Measurements from ENCODE around the gene MYOM3.

MYOM3 gene

DNA sequence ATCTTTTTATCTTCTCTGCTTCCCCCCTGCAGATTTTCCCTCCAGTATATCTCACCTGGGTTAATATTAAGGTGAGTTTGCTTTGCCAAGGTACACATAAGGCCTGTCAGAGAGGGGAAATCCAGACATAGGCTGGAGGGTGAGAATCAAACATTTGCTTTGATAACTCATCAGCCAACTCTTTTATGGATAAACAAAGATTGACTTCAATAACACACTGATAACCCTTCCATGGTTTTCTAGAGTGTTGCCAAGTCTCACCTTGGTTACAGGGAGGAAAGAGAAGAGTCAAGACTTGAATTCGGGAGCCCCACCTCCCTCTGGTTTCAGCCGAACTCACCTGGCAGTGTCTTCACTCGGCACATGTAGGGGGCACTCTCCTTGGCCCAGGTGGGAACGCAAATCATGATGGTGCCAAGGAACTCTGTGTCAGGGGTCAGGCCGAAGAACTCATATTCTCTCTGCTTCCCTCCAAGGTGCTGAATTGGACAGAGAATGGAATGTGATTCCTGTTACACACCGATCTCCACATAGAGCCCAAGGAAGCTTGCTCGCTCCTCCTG, 15.9 kb upstream of the MYOM3 start:
- DNase-seq (ENCODE audit: low read depth, low spot score): no peak
- TF ChIP-seq CTCF (IDR thresholded peaks at IDR 0.05; ENCODE audit: low read depth, low read length): no peak
- in situ Hi-C loops (cut with HindIII; ENCODE audit: low sequenced_read_pairs): no loop called here

GRCh38 chr1:24127134-24127800, 15.3 kb upstream of the MYOM3 start:
- in situ Hi-C loops (cut with HindIII; ENCODE audit: low sequenced_read_pairs): no loop called here
- H3K4me3 ChIP-seq (ENCODE audit: low read depth, low read length): no peak overlapping the region
- no peak for DNase-seq (ENCODE audit: low read depth, low spot score)
- no peak for TF ChIP-seq CTCF (IDR thresholded peaks at IDR 0.05; ENCODE audit: low read depth, low read length)

More for the DNA sequence above, 15.9 kb upstream of the MYOM3 start:
- no peak overlapping the region for H3K4me3 ChIP-seq (ENCODE audit: low read depth, low read length)

DNA sequence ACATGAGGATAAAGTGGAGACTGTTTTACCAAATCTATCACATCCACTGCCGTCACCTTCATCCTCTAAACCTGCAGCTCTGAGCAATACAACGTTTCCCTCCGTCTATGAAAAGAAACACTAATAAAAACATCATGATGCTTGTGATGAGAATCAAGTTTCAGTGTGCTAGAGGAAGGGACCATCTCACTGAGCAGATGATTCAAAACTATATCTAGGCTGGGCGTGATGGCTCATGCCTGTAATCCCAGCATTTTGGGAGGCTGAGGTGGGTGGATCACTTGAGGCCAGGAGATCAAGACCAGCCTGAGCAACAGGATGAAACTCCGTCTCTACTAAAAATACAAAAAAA, 14.7 kb upstream of the MYOM3 start:
- DNase-seq (ENCODE audit: low read depth, low spot score): no peak
- TF ChIP-seq CTCF (IDR thresholded peaks at IDR 0.05; ENCODE audit: low read depth, low read length): no peak
- H3K4me3 ChIP-seq (ENCODE audit: low read depth, low read length): no peak overlapping the region
- in situ Hi-C loops (cut with HindIII; ENCODE audit: low sequenced_read_pairs): no loop called here

DNA sequence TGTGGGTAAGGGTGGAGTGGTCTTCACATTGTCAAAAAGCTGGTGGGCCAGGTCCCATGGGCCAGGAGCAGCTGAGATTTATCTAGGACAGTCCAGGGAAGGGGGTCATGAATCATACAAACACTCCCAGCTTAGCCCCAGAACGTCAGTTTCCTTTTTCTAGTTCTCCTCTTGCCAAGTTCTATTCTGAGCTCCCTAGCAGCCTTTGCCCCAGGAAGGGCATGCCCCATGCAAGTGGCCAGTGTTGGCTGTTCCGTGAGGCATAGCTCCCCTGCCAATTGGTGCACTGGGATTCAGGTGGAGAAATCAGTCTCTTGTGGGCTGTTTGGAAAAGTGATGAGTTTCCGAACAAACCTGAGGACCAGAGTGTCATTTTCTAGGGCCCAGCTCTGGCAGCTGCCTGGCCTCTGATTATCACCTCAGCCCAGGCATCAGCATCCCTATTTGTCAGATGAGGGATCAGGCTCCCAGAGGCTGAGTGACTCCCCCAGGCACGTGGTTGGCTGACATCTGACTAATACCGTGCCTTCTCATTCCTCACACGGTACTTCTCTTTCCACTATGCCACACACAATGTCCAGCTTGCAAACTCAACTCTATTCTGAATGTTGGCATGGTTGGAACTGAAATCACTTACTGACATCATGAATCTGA, 14.2 kb upstream of the MYOM3 start:
- H3K4me3 ChIP-seq (ENCODE audit: low read depth, low read length): no peak overlapping the region
- DNase-seq (ENCODE audit: low read depth, low spot score): no peak
- in situ Hi-C loops (cut with HindIII; ENCODE audit: low sequenced_read_pairs): no loop called here
- TF ChIP-seq CTCF (IDR thresholded peaks at IDR 0.05; ENCODE audit: low read depth, low read length): no peak

- TF ChIP-seq CTCF (IDR thresholded peaks at IDR 0.05; ENCODE audit: low read depth, low read length): no peak
- in situ Hi-C loops (cut with HindIII; ENCODE audit: low sequenced_read_pairs): no loop called here
- no peak overlapping the region for H3K4me3 ChIP-seq (ENCODE audit: low read depth, low read length)
- no peak for DNase-seq (ENCODE audit: low read depth, low spot score)
Measured at GRCh38 chr1:24125456-24125855, 13.5 kb upstream of the MYOM3 start.

- no peak for TF ChIP-seq CTCF (IDR thresholded peaks at IDR 0.05; ENCODE audit: low read depth, low read length)
- no peak for DNase-seq (ENCODE audit: low read depth, low spot score)
- H3K4me3 ChIP-seq (ENCODE audit: low read depth, low read length): no peak overlapping the region
- in situ Hi-C loops (cut with HindIII; ENCODE audit: low sequenced_read_pairs): no loop called here
Measured at GRCh38 chr1:24124980-24125379, 13.0 kb upstream of the MYOM3 start.
